Measurements from ENCODE around the gene ARHGEF17.

GRCh38 chr11:73374151-73374550 lies 66.1 kb downstream of the ARHGEF17 start:
- TF ChIP-seq POLR2A (IDR thresholded peaks at IDR 0.05) (no peak), POLR2AphosphoS5 (IDR thresholded peaks at IDR 0.05) (no peak)
- TF ChIP-seq, protein P1, sequence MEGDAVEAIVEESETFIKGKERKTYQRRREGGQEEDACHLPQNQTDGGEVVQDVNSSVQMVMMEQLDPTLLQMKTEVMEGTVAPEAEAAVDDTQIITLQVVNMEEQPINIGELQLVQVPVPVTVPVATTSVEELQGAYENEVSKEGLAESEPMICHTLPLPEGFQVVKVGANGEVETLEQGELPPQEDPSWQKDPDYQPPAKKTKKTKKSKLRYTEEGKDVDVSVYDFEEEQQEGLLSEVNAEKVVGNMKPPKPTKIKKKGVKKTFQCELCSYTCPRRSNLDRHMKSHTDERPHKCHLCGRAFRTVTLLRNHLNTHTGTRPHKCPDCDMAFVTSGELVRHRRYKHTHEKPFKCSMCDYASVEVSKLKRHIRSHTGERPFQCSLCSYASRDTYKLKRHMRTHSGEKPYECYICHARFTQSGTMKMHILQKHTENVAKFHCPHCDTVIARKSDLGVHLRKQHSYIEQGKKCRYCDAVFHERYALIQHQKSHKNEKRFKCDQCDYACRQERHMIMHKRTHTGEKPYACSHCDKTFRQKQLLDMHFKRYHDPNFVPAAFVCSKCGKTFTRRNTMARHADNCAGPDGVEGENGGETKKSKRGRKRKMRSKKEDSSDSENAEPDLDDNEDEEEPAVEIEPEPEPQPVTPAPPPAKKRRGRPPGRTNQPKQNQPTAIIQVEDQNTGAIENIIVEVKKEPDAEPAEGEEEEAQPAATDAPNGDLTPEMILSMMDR (IDR thresholded peaks at IDR 0.05 in 8 of 11, conservative IDR thresholded peaks at IDR 0.05 in 3 of 11), result no peak

All from spleen (tissue), 7 donors.